ENCODE measurements around the gene FAM181A.

Gene FAM181A

GRCh38 chr14:93914278-93914677, 12.9 kb upstream of the FAM181A start:
- no peak overlapping the region for H3K4me3 ChIP-seq (ENCODE audit: low read length)
- no peak for DNase-seq (ENCODE audit: low read depth)
- TF ChIP-seq CTCF (conservative IDR thresholded peaks at IDR 0.05; ENCODE audit: low read length): no peak

- DNase-seq (ENCODE audit: low read depth): no peak
- H3K4me3 ChIP-seq (ENCODE audit: low read length): no peak overlapping the region
- no peak for TF ChIP-seq CTCF (conservative IDR thresholded peaks at IDR 0.05; ENCODE audit: low read length)
Measured at GRCh38 chr14:93915070-93915705, 12.0 kb upstream of the FAM181A start.

GRCh38 chr14:93915800-93916199, 11.3 kb upstream of the FAM181A start:
- H3K4me3 ChIP-seq (ENCODE audit: low read length): no peak overlapping the region
- no peak for DNase-seq (ENCODE audit: low read depth)
- TF ChIP-seq CTCF (conservative IDR thresholded peaks at IDR 0.05; ENCODE audit: low read length): no peak

- H3K4me3 ChIP-seq (ENCODE audit: low read length): no peak overlapping the region
- TF ChIP-seq CTCF (conservative IDR thresholded peaks at IDR 0.05; ENCODE audit: low read length): no peak
- DNase-seq (ENCODE audit: low read depth): no peak
Measured at GRCh38 chr14:93916498-93916897, 10.6 kb upstream of the FAM181A start.

- DNase-seq (ENCODE audit: low read depth): no peak
- TF ChIP-seq CTCF (conservative IDR thresholded peaks at IDR 0.05; ENCODE audit: low read length): no peak
- no peak overlapping the region for H3K4me3 ChIP-seq (ENCODE audit: low read length)
Measured at GRCh38 chr14:93917141-93917540, 10.0 kb upstream of the FAM181A start.

GRCh38 chr14:93921001-93921806, 5.9 kb upstream of the FAM181A start:
- TF ChIP-seq CTCF (conservative IDR thresholded peaks at IDR 0.05; ENCODE audit: low read length): no peak
- no peak overlapping the region for H3K4me3 ChIP-seq (ENCODE audit: low read length)
- no peak for DNase-seq (ENCODE audit: low read depth)

- TF ChIP-seq CTCF (conservative IDR thresholded peaks at IDR 0.05; ENCODE audit: low read length): no peak
- H3K4me3 ChIP-seq (ENCODE audit: low read length): no peak overlapping the region
- no peak for DNase-seq (ENCODE audit: low read depth)
Measured at GRCh38 chr14:93923626-93924025, 3.5 kb upstream of the FAM181A start.

Data from AG10803 (cell line).